ENCODE data around the gene BTBD16. TPM values are rescaled to one million over a fixed set of nuclear protein-coding genes. Genes with fewer than 3 reads are reported as not detected.

The BTBD16 gene
- total and polyA plus RNA-seq, 2 of the 4 experiments (the other 2 are of a cell fraction): not detected

DNA sequence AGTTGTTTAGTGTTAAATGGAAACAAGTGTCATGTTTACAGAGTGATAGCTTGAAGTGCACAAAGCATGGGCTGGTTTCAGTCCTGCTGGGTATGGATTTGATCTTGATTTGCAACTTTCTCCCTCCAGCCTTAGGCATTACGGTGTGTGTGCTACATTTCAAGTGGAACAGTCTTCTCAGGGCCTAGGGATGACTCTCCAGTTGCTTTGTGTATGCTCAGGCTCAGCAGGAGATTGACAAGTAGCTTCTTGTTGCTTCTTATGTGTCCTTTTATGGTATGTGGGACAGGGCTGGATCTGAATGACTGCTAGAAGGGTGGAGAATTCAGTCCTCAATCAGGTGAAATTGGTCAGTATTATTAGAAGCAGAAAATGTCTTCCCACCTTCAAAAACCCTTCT lies 52.1 kb downstream of the BTBD16 start:
- Histone ChIP-seq H2BK120ac (ENCODE audit: low read depth, low read length) (no peak overlapping the region), H3K56ac (ENCODE audit: extremely low read depth, insufficient read depth, low read length) (no peak overlapping the region), H3K23ac (ENCODE audit: low read depth, low read length) (no peak overlapping the region), H4K5ac (ENCODE audit: low read depth, low read length) (no peak overlapping the region), H3K18ac (ENCODE audit: low read depth, low read length) (no peak overlapping the region), H3K27me3 (ENCODE audit: control insufficient read depth, insufficient read depth, low read length) (peaks cover 2% of the 10 kb centered on the region; the same call in 1 of the 2 replicates), H3K9ac (ENCODE audit: low read depth, low read length) (no peak overlapping the region), H3K4me1 (ENCODE audit: control insufficient read depth, insufficient read depth, low read length) (no peaks in the 10 kb centered on the region), H2AFZ (replicated peaks; ENCODE audit: low read length, poor library complexity) (no peak overlapping the region), H3K27ac (ENCODE audit: insufficient read depth, low read length) (no peak overlapping the region), H2AK9ac (replicated peaks; ENCODE audit: low read depth, low read length, poor library complexity) (no peak overlapping the region), H2BK20ac (ENCODE audit: low read depth, low read length) (no peak overlapping the region), H2AK5ac (ENCODE audit: low read depth, low read length) (no peak overlapping the region), H3K79me1 (ENCODE audit: low read depth in 1 of 2, low read length in 2 of 2) (no peaks in the 10 kb centered on the region), H3K36me3 (ENCODE audit: control insufficient read depth, insufficient read depth, low read length) (no peaks in the 10 kb centered on the region), H3K4ac (ENCODE audit: low read depth, low read length) (no peak overlapping the region), H3K4me3 (ENCODE audit: insufficient read depth, low read depth, low read length) (no peak overlapping the region), H4K91ac (ENCODE audit: insufficient read depth, low read depth, low read length) (no peak overlapping the region), H2BK15ac (ENCODE audit: low read depth, low read length) (no peak overlapping the region), H2BK5ac (ENCODE audit: low read depth, low read length, poor library complexity, severe bottlenecking) (no peak overlapping the region), H3K4me2 (ENCODE audit: low read depth, low read length) (no peak overlapping the region), H3K9me3 (ENCODE audit: control insufficient read depth, insufficient read depth, low read length) (no peaks in the 10 kb centered on the region), H4K20me1 (ENCODE audit: insufficient read depth, low read length) (no peaks in the 10 kb centered on the region), H3K9me1 (ENCODE audit: insufficient read depth, low read length) (no peaks in the 10 kb centered on the region), H4K8ac (ENCODE audit: low read depth in 2 of 2, low read length in 2 of 2) (no peak overlapping the region), H3K14ac (replicated peaks; ENCODE audit: low read depth, low read length) (no peak overlapping the region)
- intact Hi-C loops (cut with micrococcal nuclease): no loop called here
- CTCF ChIA-PET: interaction anchor here (0.9 to 1.4 kb wide), 2 partner anchors 13 to 242 kb away, joined by 3 to 4 read pairs; no protein-coding TSS in a partner anchor
- TF ChIP-seq, protein P1, sequence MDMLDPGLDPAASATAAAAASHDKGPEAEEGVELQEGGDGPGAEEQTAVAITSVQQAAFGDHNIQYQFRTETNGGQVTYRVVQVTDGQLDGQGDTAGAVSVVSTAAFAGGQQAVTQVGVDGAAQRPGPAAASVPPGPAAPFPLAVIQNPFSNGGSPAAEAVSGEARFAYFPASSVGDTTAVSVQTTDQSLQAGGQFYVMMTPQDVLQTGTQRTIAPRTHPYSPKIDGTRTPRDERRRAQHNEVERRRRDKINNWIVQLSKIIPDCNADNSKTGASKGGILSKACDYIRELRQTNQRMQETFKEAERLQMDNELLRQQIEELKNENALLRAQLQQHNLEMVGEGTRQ (IDR thresholded peaks at IDR 0.05; ENCODE audit: low read depth, low read length): no peak
- TF ChIP-seq POLR2A (IDR thresholded peaks at IDR 0.05; ENCODE audit: low read depth, low read length): no peak
- TF ChIP-seq MAFK (IDR thresholded peaks at IDR 0.05; ENCODE audit: low read depth, low read length): no peak
- TF ChIP-seq FOS (IDR thresholded peaks at IDR 0.05; ENCODE audit: low read depth, low read length): no peak
- no peak for TF ChIP-seq SMC3 (IDR thresholded peaks at IDR 0.05; ENCODE audit: low read depth, low read length)
- no peak for TF ChIP-seq MAZ (IDR thresholded peaks at IDR 0.05; ENCODE audit: borderline replicate concordance, low read depth, low read length)
- TF ChIP-seq CHD1 (IDR thresholded peaks at IDR 0.05; ENCODE audit: low read depth, low read length): no peak
- no peak for TF ChIP-seq BHLHE40 (IDR thresholded peaks at IDR 0.05; ENCODE audit: low read depth, low read length)
- TF ChIP-seq MXI1 (IDR thresholded peaks at IDR 0.05; ENCODE audit: borderline replicate concordance, low read depth, low read length): no peak
- no peak for TF ChIP-seq RFX5 (IDR thresholded peaks at IDR 0.05; ENCODE audit: low read depth, low read length)
- TF ChIP-seq RCOR1 (IDR thresholded peaks at IDR 0.05; ENCODE audit: insufficient replicate concordance, low read length): no peak
- no peak for TF ChIP-seq NFE2L2 (IDR thresholded peaks at IDR 0.05; ENCODE audit: low read depth, low read length)
- TF ChIP-seq, protein P2, sequence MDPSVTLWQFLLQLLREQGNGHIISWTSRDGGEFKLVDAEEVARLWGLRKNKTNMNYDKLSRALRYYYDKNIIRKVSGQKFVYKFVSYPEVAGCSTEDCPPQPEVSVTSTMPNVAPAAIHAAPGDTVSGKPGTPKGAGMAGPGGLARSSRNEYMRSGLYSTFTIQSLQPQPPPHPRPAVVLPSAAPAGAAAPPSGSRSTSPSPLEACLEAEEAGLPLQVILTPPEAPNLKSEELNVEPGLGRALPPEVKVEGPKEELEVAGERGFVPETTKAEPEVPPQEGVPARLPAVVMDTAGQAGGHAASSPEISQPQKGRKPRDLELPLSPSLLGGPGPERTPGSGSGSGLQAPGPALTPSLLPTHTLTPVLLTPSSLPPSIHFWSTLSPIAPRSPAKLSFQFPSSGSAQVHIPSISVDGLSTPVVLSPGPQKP (IDR thresholded peaks at IDR 0.05; ENCODE audit: borderline replicate concordance, low read depth, low read length): no peak
- TF ChIP-seq CEBPB (IDR thresholded peaks at IDR 0.05; ENCODE audit: low read depth, low read length): no peak
- TF ChIP-seq, protein P3, sequence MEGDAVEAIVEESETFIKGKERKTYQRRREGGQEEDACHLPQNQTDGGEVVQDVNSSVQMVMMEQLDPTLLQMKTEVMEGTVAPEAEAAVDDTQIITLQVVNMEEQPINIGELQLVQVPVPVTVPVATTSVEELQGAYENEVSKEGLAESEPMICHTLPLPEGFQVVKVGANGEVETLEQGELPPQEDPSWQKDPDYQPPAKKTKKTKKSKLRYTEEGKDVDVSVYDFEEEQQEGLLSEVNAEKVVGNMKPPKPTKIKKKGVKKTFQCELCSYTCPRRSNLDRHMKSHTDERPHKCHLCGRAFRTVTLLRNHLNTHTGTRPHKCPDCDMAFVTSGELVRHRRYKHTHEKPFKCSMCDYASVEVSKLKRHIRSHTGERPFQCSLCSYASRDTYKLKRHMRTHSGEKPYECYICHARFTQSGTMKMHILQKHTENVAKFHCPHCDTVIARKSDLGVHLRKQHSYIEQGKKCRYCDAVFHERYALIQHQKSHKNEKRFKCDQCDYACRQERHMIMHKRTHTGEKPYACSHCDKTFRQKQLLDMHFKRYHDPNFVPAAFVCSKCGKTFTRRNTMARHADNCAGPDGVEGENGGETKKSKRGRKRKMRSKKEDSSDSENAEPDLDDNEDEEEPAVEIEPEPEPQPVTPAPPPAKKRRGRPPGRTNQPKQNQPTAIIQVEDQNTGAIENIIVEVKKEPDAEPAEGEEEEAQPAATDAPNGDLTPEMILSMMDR (conservative IDR thresholded peaks at IDR 0.05; ENCODE audit: low read depth, low read length): no peak
- no peak for TF ChIP-seq RAD21 (IDR thresholded peaks at IDR 0.05; ENCODE audit: low read length)
- no CpG with 5 or more reads among the region's 1 CpG for WGBS, 2 experiments (ENCODE audit: extremely low coverage in 2 of 2, insufficient read length in 1 of 2)
- ATAC-seq (ENCODE audit: low read depth): no peak
- no TSS peak for BruUV-seq (replicated peaks)
- in situ Hi-C loops (cut with MboI; ENCODE audit: low sequenced_read_pairs): no loop called here
- dilution Hi-C loops (cut with HindIII; ENCODE audit: low sequenced_read_pairs, unreplicated experiment): no loop called here
- POLR2A ChIA-PET (ENCODE audit: unreplicated experiment): no interaction called here
- no peak for DNase-seq

Measured in IMR-90 (cell line).